Measurements from ENCODE around the gene ARHGEF16.

Gene ARHGEF16

GRCh38 chr1:3504151-3504821, 49.8 kb downstream of the ARHGEF16 start:
- no peak for TF ChIP-seq CTCF (conservative IDR thresholded peaks at IDR 0.05)
- H3K27ac ChIP-seq, result no peak overlapping the region

GRCh38 chr1:3504822-3505153, 50.3 kb downstream of the ARHGEF16 start:
- H3K27ac ChIP-seq, result no peak overlapping the region
- no peak for TF ChIP-seq CTCF (conservative IDR thresholded peaks at IDR 0.05)

- H3K27ac ChIP-seq, result no peak overlapping the region
Measured at GRCh38 chr1:3505161-3505560, 50.7 kb downstream of the ARHGEF16 start.

GRCh38 chr1:3506041-3506440, 51.6 kb downstream of the ARHGEF16 start:
- TF ChIP-seq CTCF (conservative IDR thresholded peaks at IDR 0.05), result no peak
- H3K27ac ChIP-seq, result no peak overlapping the region

More at GRCh38 chr1:3505161-3505560, 50.7 kb downstream of the ARHGEF16 start:
- TF ChIP-seq CTCF (conservative IDR thresholded peaks at IDR 0.05), result no peak

GRCh38 chr1:3506943-3507342, 52.5 kb downstream of the ARHGEF16 start:
- TF ChIP-seq CTCF (conservative IDR thresholded peaks at IDR 0.05), result no peak
- no peak overlapping the region for H3K27ac ChIP-seq

- H3K27ac ChIP-seq, result no peak overlapping the region
- no peak for TF ChIP-seq CTCF (conservative IDR thresholded peaks at IDR 0.05)
Measured at GRCh38 chr1:3507636-3508275, 53.3 kb downstream of the ARHGEF16 start.

- no peak overlapping the region for H3K27ac ChIP-seq
- TF ChIP-seq CTCF (conservative IDR thresholded peaks at IDR 0.05), result no peak
Measured at GRCh38 chr1:3508757-3509415, 54.4 kb downstream of the ARHGEF16 start.
